SK-N-SH treated with all-trans-retinoic acid at 6 μM for 48 hours (cell line): ENCODE measurements around the gene BCL6B.

Source experiments
- ARNTL ChIP-seq: fragments of 450-650 bp; formaldehyde crosslinking; IDR thresholded peaks from 2 replicates; pipeline ENCODE4 v1.5.0; 2020; ENCODE audit warnings: low read depth, mild to moderate bottlenecking, moderate library complexity, borderline replicate concordance
- ESRRG ChIP-seq: fragments of 250-450 bp; sonication (Bioruptor Pico); IDR thresholded peaks from 2 replicates; pipeline ENCODE4 v1.6.1; 2021; ENCODE audit warnings: mild to moderate bottlenecking
- OSR1 ChIP-seq: fragments of 250-450 bp; sonication (Bioruptor Pico); IDR thresholded peaks from 2 replicates; pipeline ENCODE4 v1.8.0; 2022; ENCODE audit warnings: moderate library complexity, mild to moderate bottlenecking, inconsistent platforms
- RARB ChIP-seq: fragments of 250-450 bp; sonication (Bioruptor Pico); IDR thresholded peaks from 2 replicates; pipeline ENCODE4 v1.8.0; 2021; ENCODE audit warnings: mild to moderate bottlenecking, moderate library complexity
- ZC3H10 ChIP-seq: fragments of 250-450 bp; sonication (Bioruptor Pico); IDR thresholded peaks from 2 replicates; pipeline ENCODE4 v1.5.1; 2021; ENCODE audit warnings: mild to moderate bottlenecking, moderate library complexity
- ZNF8 ChIP-seq: fragments of 450-650 bp; formaldehyde crosslinking; IDR thresholded peaks from 2 replicates; pipeline ENCODE4 v1.5.0; 2020; ENCODE audit warnings: mild to moderate bottlenecking, moderate library complexity
- TF ChIP-seq, protein P1 (sequence below): fragments of 250-450 bp; sonication (Bioruptor Pico); IDR thresholded peaks from 2 replicates; pipeline ENCODE4 v1.5.1; 2020; ENCODE audit warnings: low read depth, mild to moderate bottlenecking, moderate library complexity

DNA sequence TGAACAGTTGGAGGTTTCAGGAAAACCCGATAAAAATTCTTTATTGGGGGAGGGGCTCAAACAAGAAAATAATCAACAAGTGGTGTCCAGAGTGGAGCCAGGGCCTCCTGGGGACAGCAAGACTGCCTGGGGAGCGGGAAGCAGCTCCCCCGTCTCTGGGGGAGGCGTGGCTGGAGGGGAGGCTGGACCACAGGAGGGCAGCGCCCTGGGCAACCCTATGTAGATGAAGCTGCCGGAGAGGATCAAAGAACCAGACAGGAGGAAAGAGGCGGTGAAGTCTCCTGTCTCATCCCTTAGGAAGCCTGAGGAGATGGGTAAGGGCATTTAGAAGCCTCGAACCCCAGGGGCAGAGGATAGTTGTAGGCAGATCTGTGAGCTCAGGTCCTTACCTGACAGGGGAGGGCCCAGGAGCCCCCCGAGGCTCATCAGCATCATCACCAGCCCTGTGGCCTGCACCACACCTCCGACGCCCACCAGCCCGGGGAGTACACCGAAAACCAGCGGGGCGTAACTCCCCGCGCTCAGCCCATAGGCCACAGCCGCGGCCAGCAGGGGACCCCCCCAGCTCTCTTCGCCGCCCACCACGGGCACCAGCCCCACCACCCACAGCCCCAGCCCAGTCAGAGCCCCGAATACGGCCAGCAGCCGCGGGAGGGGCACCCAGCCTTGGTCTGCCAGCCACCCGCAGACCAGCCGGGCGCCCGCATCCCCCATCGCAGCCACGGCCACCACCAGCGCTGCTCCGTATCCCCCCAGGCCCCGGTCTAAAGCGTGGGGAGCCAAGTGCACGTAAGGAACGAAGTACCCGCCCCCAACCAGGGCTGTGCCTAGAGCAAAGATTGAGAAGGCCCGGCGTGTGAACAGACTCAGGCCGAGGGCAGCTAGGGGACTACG lies 19.0 kb downstream of the BCL6B start:
- no peak for TF ChIP-seq ZNF8 (CRISPR knock-in tag)
- TF ChIP-seq ARNTL (CRISPR knock-in tag) = no peak
- TF ChIP-seq RARB (CRISPR knock-in tag) = no peak
- TF ChIP-seq, protein P1, sequence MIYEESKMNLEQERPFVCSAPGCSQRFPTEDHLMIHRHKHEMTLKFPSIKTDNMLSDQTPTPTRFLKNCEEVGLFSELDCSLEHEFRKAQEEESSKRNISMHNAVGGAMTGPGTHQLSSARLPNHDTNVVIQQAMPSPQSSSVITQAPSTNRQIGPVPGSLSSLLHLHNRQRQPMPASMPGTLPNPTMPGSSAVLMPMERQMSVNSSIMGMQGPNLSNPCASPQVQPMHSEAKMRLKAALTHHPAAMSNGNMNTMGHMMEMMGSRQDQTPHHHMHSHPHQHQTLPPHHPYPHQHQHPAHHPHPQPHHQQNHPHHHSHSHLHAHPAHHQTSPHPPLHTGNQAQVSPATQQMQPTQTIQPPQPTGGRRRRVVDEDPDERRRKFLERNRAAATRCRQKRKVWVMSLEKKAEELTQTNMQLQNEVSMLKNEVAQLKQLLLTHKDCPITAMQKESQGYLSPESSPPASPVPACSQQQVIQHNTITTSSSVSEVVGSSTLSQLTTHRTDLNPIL (CRISPR knock-in tag) = no peak
- TF ChIP-seq ZC3H10 = no peak
- no peak for TF ChIP-seq OSR1 (CRISPR knock-in tag)
- no peak for TF ChIP-seq ESRRG (CRISPR knock-in tag)
